H1 (cell line): ENCODE measurements around the gene OSBPL3. TPM values are rescaled to one million over a fixed set of nuclear protein-coding genes. Genes with fewer than 3 reads are reported as not detected.

Experiments used
- CTCF ChIA-PET: fragments of 300-600 bp; sonication (Branson Sonifier 250); formaldehyde crosslinking; loops from one replicate; lab custom pipeline; 2021; ENCODE audit not compliant: partially characterized antibody; lab: Charles Lee
- POLR2A ChIA-PET: fragments of 300-600 bp; sonication (Branson Sonifier 250); formaldehyde crosslinking; loops from one replicate; lab custom pipeline; 2021; ENCODE audit warnings: inconsistent platforms; ENCODE audit not compliant: partially characterized antibody; lab: Charles Lee
- DNase-seq, 2 experiments: peaks; one replicate each; pipeline versions ENCODE4 v3.0.0 to v3.0.0-alpha.2; 2010 to 2022; ENCODE audit warnings: low spot score in 2 of 2, low read depth in 1 of 2, mixed read lengths in 1 of 2
- FAIRE-seq: peaks from 2 replicates; lab custom pipeline; 2011; peaks lifted over from hg19 to GRCh38; lab: Jason Lieb, UNC
- H2AFZ ChIP-seq: 2 replicates; pipeline ENCODE4 v1.8.1; 2012; ENCODE audit warnings: low read length, inconsistent platforms
- H2AK5ac ChIP-seq: 2 replicates; pipeline ENCODE4 v1.6.1; 2013; ENCODE audit warnings: low read depth, low read length
- H2BK120ac ChIP-seq: replicated peaks from 2 replicates; pipeline ENCODE3; 2013; ENCODE audit warnings: low read depth, low read length, inconsistent platforms
- H2BK12ac ChIP-seq: 2 replicates; pipeline ENCODE4 v1.6.1; 2013; ENCODE audit warnings: low read depth, low read length
- H2BK15ac ChIP-seq: 2 replicates; pipeline ENCODE4 v1.6.1; 2013; ENCODE audit warnings: low read length
- H2BK20ac ChIP-seq: 2 replicates; pipeline ENCODE4 v1.6.1; 2013; ENCODE audit warnings: low read length
- H2BK5ac ChIP-seq: 2 replicates; pipeline ENCODE4 v1.6.1; 2013; ENCODE audit warnings: low read depth, low read length
- H3K14ac ChIP-seq: 2 replicates; pipeline ENCODE4 v1.6.1; 2013; ENCODE audit warnings: inconsistent platforms; ENCODE audit not compliant: insufficient read length
- H3K18ac ChIP-seq: 2 replicates; pipeline ENCODE4 v1.6.1; 2013; ENCODE audit warnings: low read length; ENCODE audit errors: extremely low read depth
- H3K23ac ChIP-seq: 2 replicates; pipeline ENCODE4 v1.6.1; 2013; ENCODE audit warnings: inconsistent platforms; ENCODE audit not compliant: insufficient read length
- H3K23me2 ChIP-seq: 2 replicates; pipeline ENCODE4 v1.6.1; 2013; ENCODE audit warnings: low read depth, low read length
- H3K27ac ChIP-seq: 2 replicates; pipeline ENCODE4 v1.6.1; 2011; ENCODE audit warnings: low read depth, low read length, inconsistent platforms
- H3K27me3 ChIP-seq, 4 experiments: replicated peaks in 1 of 4; 1 replicate in 1 of 4; 2 replicates in 3 of 4; pipeline versions ENCODE4 v1.6.1 to v1.8.1; 2011 to 2013; ENCODE audit warnings: low read length in 3 of 4, mild to moderate bottlenecking in 3 of 4, inconsistent platforms in 2 of 4, mixed read lengths in 2 of 4, moderate library complexity in 1 of 4; ENCODE audit not compliant: control insufficient read depth in 3 of 4, insufficient read depth in 3 of 4; ENCODE audit errors: extremely low read depth in 1 of 4
- H3K36me3 ChIP-seq, 4 experiments: 2 replicates each; pipeline versions ENCODE4 v1.6.1 to v1.8.1; 2011 to 2013; ENCODE audit warnings: mild to moderate bottlenecking in 4 of 4, low read length in 3 of 4, moderate library complexity in 2 of 4, control low read depth in 1 of 4, inconsistent platforms in 1 of 4; ENCODE audit not compliant: insufficient read depth in 4 of 4, control insufficient read depth in 2 of 4
- H3K4ac ChIP-seq: replicated peaks from 2 replicates; pipeline ENCODE3; 2013; ENCODE audit warnings: low read length, low read depth, mixed read lengths, inconsistent platforms; ENCODE audit not compliant: insufficient read length
- H3K4me1 ChIP-seq, 4 experiments: replicated peaks in 1 of 4; 1 replicate in 1 of 4; 2 replicates in 3 of 4; pipeline versions ENCODE4 v1.6.1 to v1.8.1; 2011 to 2013; ENCODE audit warnings: low read length in 3 of 4, inconsistent platforms in 2 of 4, mixed read lengths in 1 of 4; ENCODE audit not compliant: insufficient read depth in 4 of 4, control insufficient read depth in 3 of 4
- H3K4me2 ChIP-seq, 2 experiments: 2 replicates each; pipeline versions ENCODE4 v1.6.1 to v1.8.1; 2011 to 2013; ENCODE audit warnings: low read depth in 2 of 2, low read length in 2 of 2, control low read depth in 1 of 2, inconsistent platforms in 1 of 2, mild to moderate bottlenecking in 1 of 2; ENCODE audit not compliant: insufficient read depth in 1 of 2
- H3K4me3 ChIP-seq, 4 experiments: fragments of 200-600, 300-600 bp in 1 of 4; sonication (generic), shearing (Covaris generic), sonication (Bioruptor Twin) in 1 of 4; 2 replicates each; pipeline versions ENCODE4 v1.5.1 to v1.8.1; 2011 to 2016; ENCODE audit warnings: low read length in 4 of 4, low read depth in 3 of 4, control low read depth in 2 of 4, inconsistent platforms in 2 of 4, mild to moderate bottlenecking in 2 of 4, mixed read lengths in 1 of 4, moderate library complexity in 1 of 4; ENCODE audit not compliant: insufficient read depth in 2 of 4; ENCODE audit errors: extremely low read depth in 1 of 4
- H3K56ac ChIP-seq: replicated peaks from 2 replicates; pipeline ENCODE3; 2013; ENCODE audit warnings: low read depth, mild to moderate bottlenecking, mixed read lengths, low read length, inconsistent platforms; ENCODE audit not compliant: insufficient read length
- H3K79me1 ChIP-seq: 2 replicates; pipeline ENCODE4 v1.6.1; 2013; ENCODE audit warnings: low read depth, low read length, control low read depth
- H3K79me2 ChIP-seq, 2 experiments: 2 replicates each; pipeline versions ENCODE4 v1.6.1 to v1.8.1; 2012 to 2013; ENCODE audit warnings: low read length in 2 of 2, mild to moderate bottlenecking in 2 of 2, inconsistent platforms in 1 of 2; ENCODE audit not compliant: insufficient read depth in 2 of 2, control insufficient read depth in 1 of 2
- H3K9ac ChIP-seq, 4 experiments: replicated peaks in 1 of 4; 1 replicate in 1 of 4; 2 replicates in 3 of 4; pipeline versions ENCODE4 v1.6.1 to v1.8.1; 2011 to 2013; ENCODE audit warnings: low read depth in 3 of 4, low read length in 3 of 4, control low read depth in 2 of 4, mild to moderate bottlenecking in 2 of 4, moderate library complexity in 2 of 4, inconsistent platforms in 1 of 4; ENCODE audit errors: extremely low read depth in 1 of 4
- H3K9me3 ChIP-seq, 2 experiments: 2 replicates each; pipeline versions ENCODE4 v1.6.1 to v1.8.1; 2012 to 2013; ENCODE audit warnings: mild to moderate bottlenecking in 2 of 2, moderate library complexity in 2 of 2, control low read depth in 1 of 2, inconsistent platforms in 1 of 2, low read depth in 1 of 2, low read length in 1 of 2, mixed read lengths in 1 of 2; ENCODE audit not compliant: insufficient read depth in 2 of 2
- H4K20me1 ChIP-seq, 2 experiments: replicated peaks in 1 of 2; 2 replicates each; pipeline versions ENCODE3 to v1.8.1; 2011 to 2013; ENCODE audit warnings: inconsistent platforms in 2 of 2, low read length in 2 of 2, mild to moderate bottlenecking in 1 of 2; ENCODE audit not compliant: insufficient read depth in 2 of 2, control insufficient read depth in 1 of 2
- H4K5ac ChIP-seq: 2 replicates; pipeline ENCODE4 v1.6.1; 2013; ENCODE audit warnings: low read length, low read depth, mixed read lengths, inconsistent platforms; ENCODE audit not compliant: insufficient read length
- H4K8ac ChIP-seq: 2 replicates; pipeline ENCODE4 v1.8.0; 2013; ENCODE audit warnings: mild to moderate bottlenecking, moderate library complexity, low read length, inconsistent platforms; ENCODE audit not compliant: insufficient read depth; ENCODE audit errors: extremely low read depth
- H4K91ac ChIP-seq: replicated peaks from 2 replicates; pipeline ENCODE3; 2013; ENCODE audit warnings: low read length, mixed read lengths, inconsistent platforms; ENCODE audit not compliant: insufficient read length
- ATF2 ChIP-seq: IDR thresholded peaks from 2 replicates; pipeline ENCODE4 v1.6.1; 2012; ENCODE audit warnings: low read length, inconsistent platforms
- ATF3 ChIP-seq: IDR thresholded peaks from 2 replicates; pipeline ENCODE4 v1.6.1; 2011; ENCODE audit warnings: low read depth, mild to moderate bottlenecking, low read length; ENCODE audit not compliant: insufficient read depth
- CEBPB ChIP-seq: IDR thresholded peaks from 2 replicates; pipeline ENCODE4 v1.6.1; 2012; ENCODE audit warnings: low read depth, low read length
- GABPA ChIP-seq: IDR thresholded peaks from 2 replicates; pipeline ENCODE4 v1.6.1; 2011; ENCODE audit warnings: mild to moderate bottlenecking, low read length, moderate library complexity, borderline replicate concordance; ENCODE audit not compliant: insufficient read depth
- HDAC2 ChIP-seq, 2 experiments: fragments of 300-600 bp in 1 of 2; sonication (generic) in 1 of 2; IDR thresholded peaks; 2 replicates each; pipeline ENCODE4 v1.6.1; 2011 to 2012; ENCODE audit warnings: low read depth in 2 of 2, low read length in 2 of 2, mild to moderate bottlenecking in 2 of 2, moderate library complexity in 2 of 2, borderline replicate concordance in 1 of 2, inconsistent platforms in 1 of 2
- HDAC6 ChIP-seq: IDR thresholded peaks from one replicate; pipeline ENCODE4 v1.7.1; 2012; ENCODE audit warnings: low read depth, mild to moderate bottlenecking, inconsistent platforms, low read length, moderate library complexity
- POLR2AphosphoS5 ChIP-seq: IDR thresholded peaks from 2 replicates; pipeline ENCODE4 v1.6.1; 2011; ENCODE audit warnings: low read depth, low read length
- SAP30 ChIP-seq: fragments of 300-600 bp; sonication (generic); IDR thresholded peaks from 2 replicates; pipeline ENCODE4 v1.7.1; 2012; ENCODE audit warnings: low read length, moderate library complexity, mild to moderate bottlenecking, inconsistent platforms; ENCODE audit not compliant: insufficient read depth, insufficient replicate concordance
- SIRT6 ChIP-seq: IDR thresholded peaks from one replicate; pipeline ENCODE4 v1.7.1; 2012; ENCODE audit warnings: low read length, inconsistent platforms
- WGBS, 2 experiments: shearing (Covaris generic) in 1 of 2; methylation state at CpG; one replicate each; pipeline versions ENCODE4 v1.1.6 to v1.1.7; 2013 to 2015; ENCODE audit warnings: low lambda C conversion rate in 2 of 2, mixed read lengths in 2 of 2, inconsistent platforms in 1 of 2, low coverage in 1 of 2, missing lambda C conversion rate in 1 of 2; ENCODE audit not compliant: insufficient replicate concordance in 2 of 2, insufficient coverage in 1 of 2, insufficient read length in 1 of 2; ENCODE audit errors: extremely low coverage in 1 of 2, missing lambda C conversion rate in 1 of 2; 5-methylcytosine and 5-hydroxymethylcytosine counted together
- polyA plus RNA-seq, 7 experiments: library from polyadenylated mRNA; depleted of rRNA in 3 of 7; stranded (reverse) in 5 of 7; unstranded in 2 of 7; fragments of >200 nt in 5 of 7; fragments of 200-250 nt in 2 of 7; gene quantifications; 1 replicate in 5 of 7; 2 replicates in 1 of 7; 4 replicates in 1 of 7; pipeline versions ENCODE4 v1.2.1 to v1.2.3, GENCODE V29; 2011 to 2013; ENCODE audit warnings: missing spikeins in 2 of 7, mixed read lengths in 2 of 7
- total RNA-seq: library from RNA; stranded (reverse); fragmentation: NEBNext Ultra II Directional; extraction: Animal tissue kit (Norgen Biotek cat#: 25700); gene quantifications from 2 replicates; pipeline ENCODE4 v1.2.1, GENCODE V29; 2021

OSBPL3 gene
- total and polyA plus RNA-seq, 2 of the 8 experiments (the other 6 are each of a cell fraction or from before 2014, with no cell fraction given): 2.8 to 13.9 TPM

- no peak overlapping the region for H3K27ac ChIP-seq
- H3K4ac ChIP-seq: no peak overlapping the region
- H3K14ac ChIP-seq: no peak overlapping the region
- H3K9me3 ChIP-seq: no peaks in the 10 kb centered on the region
- H3K79me1 ChIP-seq: peaks cover 2% of the 10 kb centered on the region; the same call in 1 of the 2 replicates
- no peak overlapping the region for H3K4me3 ChIP-seq
- H3K36me3 ChIP-seq: no peaks in the 10 kb centered on the region; a peak in 1 of 8 replicates
- no peak overlapping the region for H2AFZ ChIP-seq
- H4K20me1 ChIP-seq: no peaks in the 10 kb centered on the region
- no peak overlapping the region for H2BK15ac ChIP-seq
- H3K27me3 ChIP-seq: no peaks in the 10 kb centered on the region
- no peak overlapping the region for H3K18ac ChIP-seq
- TF ChIP-seq SIRT6 (no peak), GABPA (no peak), ATF2 (no peak), ATF3 (no peak), POLR2AphosphoS5 (no peak), SAP30 (no peak), HDAC6 (no peak), HDAC2 (IDR thresholded peaks at IDR 0.05; ENCODE audit: borderline replicate concordance in 1 of 2, low read depth in 2 of 2, low read length in 2 of 2) (no peak), CEBPB (no peak)
- H3K4me2 ChIP-seq: no peak overlapping the region
- ChIA-PET POLR2A (no interaction called here), CTCF (interaction anchor here (0.6 to 2.2 kb wide), 3 partner anchors 77 to 169 kb away, joined by 3 to 8 read pairs (median 3); partner anchors contain the start of gene OSBPL3)
- no peak overlapping the region for H3K9ac ChIP-seq
- no peaks in the 10 kb centered on the region; a peak in 1 of 7 replicates for H3K4me1 ChIP-seq
- H2BK12ac ChIP-seq: no peak overlapping the region
- H3K79me2 ChIP-seq: no peaks in the 10 kb centered on the region
- no peak overlapping the region for H3K56ac ChIP-seq
- no peak overlapping the region for H4K5ac ChIP-seq
- H3K23me2 ChIP-seq: no peaks in the 10 kb centered on the region; the same call in 1 of the 2 replicates
- no peak overlapping the region for H2BK5ac ChIP-seq
- no peak for FAIRE-seq
- no peak overlapping the region for H2BK120ac ChIP-seq
- no peak for DNase-seq
- no peak overlapping the region for H4K8ac ChIP-seq
- H3K23ac ChIP-seq: no peak overlapping the region
- H2AK5ac ChIP-seq: no peak overlapping the region
- WGBS, 2 experiments: 90% methylated on average over 2 of the region's 2 CpGs; no CpG with 5 or more reads in 1 of the 2 experiments
- no peak overlapping the region for H2BK20ac ChIP-seq
- H4K91ac ChIP-seq: no peak overlapping the region
Measured at GRCh38 chr7:24902276-24902675, 77.7 kb downstream of the OSBPL3 start.
